Tibial artery (tissue), 4 donors: ENCODE results near the gene TPTE2.

ENCODE experiments used
- DNase-seq, 2 donors: peaks; one replicate each; pipeline ENCODE4 v3.0.0-alpha.2; 2019
- H3K27ac ChIP-seq, 2 donors: fragments of 200-600 bp; sonication (generic) in 1 of 2; 1 replicate in 1 of 2; 2 replicates in 1 of 2; pipeline ENCODE4 v1.5.1; 2018 to 2019; ENCODE audit warnings: mild to moderate bottlenecking in 1 of 2
- H3K27me3 ChIP-seq, 2 donors: fragments of 200-600 bp; sonication (generic) in 1 of 2; one replicate each; pipeline versions ENCODE4 v1.5.1 to v1.6.0; 2016 to 2019
- H3K36me3 ChIP-seq, 3 donors: fragments of 200-600 bp; sonication (generic) in 2 of 3; one replicate each; pipeline ENCODE4 v1.5.1; 2016 to 2019; ENCODE audit warnings: mild to moderate bottlenecking in 2 of 3
- H3K4me1 ChIP-seq, 4 donors: fragments of 200-600 bp; sonication (generic) in 2 of 4; 1 replicate in 3 of 4; 2 replicates in 1 of 4; pipeline ENCODE4 v1.5.1; 2016 to 2019
- H3K4me3 ChIP-seq, 2 donors: fragments of 200-600 bp; sonication (generic) in 1 of 2; 1 replicate in 1 of 2; 2 replicates in 1 of 2; pipeline ENCODE4 v1.5.1; 2018 to 2019; ENCODE audit warnings: mild to moderate bottlenecking in 2 of 2
- H3K9me3 ChIP-seq, 3 donors: fragments of 200-600 bp; sonication (generic) in 1 of 3; one replicate each; pipeline ENCODE4 v1.5.1; 2016 to 2019
- CTCF ChIP-seq, 2 experiments: fragments of 200-600 bp in 1 of 2; fragments of 450-650 bp in 1 of 2; IDR thresholded peaks; one replicate each; pipeline ENCODE4 v1.5.1; 2017 to 2019; ENCODE audit warnings: antibody characterized with exemption in 2 of 2, mild to moderate bottlenecking in 1 of 2, moderate library complexity in 1 of 2
- intact Hi-C: fragments of 100-400 bp; cut with DNase I; formaldehyde crosslinking; loops from one replicate; pipeline ENCODE4 v1.15.0; 2023; ENCODE audit warnings: low total_unique reads

TPTE2 gene

GRCh38 chr13:19581675-19582074 is 20.3 kb upstream of the TPTE2 start:
- H3K4me3 ChIP-seq = no peak overlapping the region
- H3K27me3 ChIP-seq = no peaks in the 10 kb centered on the region
- TF ChIP-seq CTCF (IDR thresholded peaks at IDR 0.05) = no peak
- DNase-seq = no peak
- H3K36me3 ChIP-seq = no peaks in the 10 kb centered on the region
- H3K9me3 ChIP-seq = no peaks in the 10 kb centered on the region
- intact Hi-C loops = no loop called here
- H3K4me1 ChIP-seq = no peaks in the 10 kb centered on the region
- no peak overlapping the region for H3K27ac ChIP-seq

- intact Hi-C loops = no loop called here
- no peak for TF ChIP-seq CTCF (IDR thresholded peaks at IDR 0.05)
- no peaks in the 10 kb centered on the region for H3K9me3 ChIP-seq
- DNase-seq = no peak
- H3K27me3 ChIP-seq = no peaks in the 10 kb centered on the region
- no peak overlapping the region for H3K4me3 ChIP-seq
- H3K4me1 ChIP-seq = no peaks in the 10 kb centered on the region
- no peak overlapping the region for H3K27ac ChIP-seq
- no peaks in the 10 kb centered on the region for H3K36me3 ChIP-seq
Observed at GRCh38 chr13:19575230-19575629, 13.9 kb upstream of the TPTE2 start.

GRCh38 chr13:19573120-19573716 is 11.9 kb upstream of the TPTE2 start:
- no peak for TF ChIP-seq CTCF (IDR thresholded peaks at IDR 0.05)

GRCh38 chr13:19572280-19572679 is 10.9 kb upstream of the TPTE2 start:
- no peak overlapping the region for H3K4me3 ChIP-seq
- no peaks in the 10 kb centered on the region for H3K36me3 ChIP-seq
- no peak for TF ChIP-seq CTCF (IDR thresholded peaks at IDR 0.05)
- no peaks in the 10 kb centered on the region for H3K4me1 ChIP-seq
- no peaks in the 10 kb centered on the region for H3K9me3 ChIP-seq
- intact Hi-C loops = no loop called here
- H3K27ac ChIP-seq = no peak overlapping the region
- H3K27me3 ChIP-seq = no peaks in the 10 kb centered on the region
- DNase-seq = no peak

More at GRCh38 chr13:19573120-19573716, 11.9 kb upstream of the TPTE2 start:
- no peak for DNase-seq
- H3K27ac ChIP-seq = no peak overlapping the region
- H3K9me3 ChIP-seq = no peaks in the 10 kb centered on the region
- H3K36me3 ChIP-seq = no peaks in the 10 kb centered on the region
- intact Hi-C loops = no loop called here
- H3K27me3 ChIP-seq = no peaks in the 10 kb centered on the region
- H3K4me1 ChIP-seq = no peaks in the 10 kb centered on the region
- H3K4me3 ChIP-seq = no peak overlapping the region

- DNase-seq = no peak
- H3K9me3 ChIP-seq = peaks cover 0 to 4% (median 0%) of the 10 kb centered on the region in 3 donors
- no peaks in the 10 kb centered on the region for H3K36me3 ChIP-seq
- intact Hi-C loops = no loop called here
- TF ChIP-seq CTCF (IDR thresholded peaks at IDR 0.05) = no peak
- H3K4me3 ChIP-seq = no peak overlapping the region
- peaks cover 0 to 7% of the 10 kb centered on the region in 2 donors for H3K27me3 ChIP-seq
- no peaks in the 10 kb centered on the region for H3K4me1 ChIP-seq
- H3K27ac ChIP-seq = no peak overlapping the region
Observed at GRCh38 chr13:19567820-19568534, 6.6 kb upstream of the TPTE2 start.
